ENCODE data around the gene PRAME.

Gene PRAME

DNA sequence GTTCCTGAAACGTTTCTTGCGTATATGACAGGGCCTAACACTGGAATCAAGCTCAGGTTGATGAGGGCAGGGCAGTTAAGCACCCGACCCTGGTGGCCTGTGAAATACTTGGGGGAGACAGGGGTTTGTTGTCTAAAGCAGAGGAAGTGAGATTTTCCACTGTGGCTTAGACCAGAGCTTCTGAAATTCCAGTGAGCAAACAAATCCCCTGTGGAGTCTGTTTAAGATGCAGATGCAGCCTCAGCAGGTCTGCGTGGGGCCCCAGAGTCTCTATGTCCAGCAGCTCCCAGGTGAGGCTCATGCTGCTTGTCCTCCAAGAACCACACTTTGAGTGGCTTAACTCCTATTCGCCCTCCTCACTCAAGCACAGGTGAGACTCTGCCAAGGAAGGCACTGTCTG, 39.1 kb upstream of the PRAME start:
- TF ChIP-seq, protein P1, sequence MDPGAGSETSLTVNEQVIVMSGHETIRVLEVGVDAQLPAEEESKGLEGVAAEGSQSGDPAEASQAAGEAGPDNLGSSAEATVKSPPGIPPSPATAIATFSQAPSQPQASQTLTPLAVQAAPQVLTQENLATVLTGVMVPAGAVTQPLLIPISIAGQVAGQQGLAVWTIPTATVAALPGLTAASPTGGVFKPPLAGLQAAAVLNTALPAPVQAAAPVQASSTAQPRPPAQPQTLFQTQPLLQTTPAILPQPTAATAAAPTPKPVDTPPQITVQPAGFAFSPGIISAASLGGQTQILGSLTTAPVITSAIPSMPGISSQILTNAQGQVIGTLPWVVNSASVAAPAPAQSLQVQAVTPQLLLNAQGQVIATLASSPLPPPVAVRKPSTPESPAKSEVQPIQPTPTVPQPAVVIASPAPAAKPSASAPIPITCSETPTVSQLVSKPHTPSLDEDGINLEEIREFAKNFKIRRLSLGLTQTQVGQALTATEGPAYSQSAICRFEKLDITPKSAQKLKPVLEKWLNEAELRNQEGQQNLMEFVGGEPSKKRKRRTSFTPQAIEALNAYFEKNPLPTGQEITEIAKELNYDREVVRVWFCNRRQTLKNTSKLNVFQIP (CRISPR knock-in tag; IDR thresholded peaks at IDR 0.05; ENCODE audit: borderline replicate concordance, low read depth): no peak
- TF ChIP-seq, protein P2, sequence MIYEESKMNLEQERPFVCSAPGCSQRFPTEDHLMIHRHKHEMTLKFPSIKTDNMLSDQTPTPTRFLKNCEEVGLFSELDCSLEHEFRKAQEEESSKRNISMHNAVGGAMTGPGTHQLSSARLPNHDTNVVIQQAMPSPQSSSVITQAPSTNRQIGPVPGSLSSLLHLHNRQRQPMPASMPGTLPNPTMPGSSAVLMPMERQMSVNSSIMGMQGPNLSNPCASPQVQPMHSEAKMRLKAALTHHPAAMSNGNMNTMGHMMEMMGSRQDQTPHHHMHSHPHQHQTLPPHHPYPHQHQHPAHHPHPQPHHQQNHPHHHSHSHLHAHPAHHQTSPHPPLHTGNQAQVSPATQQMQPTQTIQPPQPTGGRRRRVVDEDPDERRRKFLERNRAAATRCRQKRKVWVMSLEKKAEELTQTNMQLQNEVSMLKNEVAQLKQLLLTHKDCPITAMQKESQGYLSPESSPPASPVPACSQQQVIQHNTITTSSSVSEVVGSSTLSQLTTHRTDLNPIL (CRISPR knock-in tag; IDR thresholded peaks at IDR 0.05; ENCODE audit: low read depth): no peak
- no peak for TF ChIP-seq ZFP30 (CRISPR knock-in tag; IDR thresholded peaks at IDR 0.05)
- no peak for TF ChIP-seq ZFP3 (CRISPR knock-in tag; IDR thresholded peaks at IDR 0.05)
- TF ChIP-seq ISL1 (CRISPR knock-in tag; IDR thresholded peaks at IDR 0.05): no peak
- TF ChIP-seq ZNF70 (CRISPR knock-in tag; IDR thresholded peaks at IDR 0.05): no peak
- TF ChIP-seq ZNF8 (CRISPR knock-in tag; IDR thresholded peaks at IDR 0.05): no peak
- TF ChIP-seq ZC3H10 (CRISPR knock-in tag; IDR thresholded peaks at IDR 0.05): no peak
- TF ChIP-seq, protein P3, sequence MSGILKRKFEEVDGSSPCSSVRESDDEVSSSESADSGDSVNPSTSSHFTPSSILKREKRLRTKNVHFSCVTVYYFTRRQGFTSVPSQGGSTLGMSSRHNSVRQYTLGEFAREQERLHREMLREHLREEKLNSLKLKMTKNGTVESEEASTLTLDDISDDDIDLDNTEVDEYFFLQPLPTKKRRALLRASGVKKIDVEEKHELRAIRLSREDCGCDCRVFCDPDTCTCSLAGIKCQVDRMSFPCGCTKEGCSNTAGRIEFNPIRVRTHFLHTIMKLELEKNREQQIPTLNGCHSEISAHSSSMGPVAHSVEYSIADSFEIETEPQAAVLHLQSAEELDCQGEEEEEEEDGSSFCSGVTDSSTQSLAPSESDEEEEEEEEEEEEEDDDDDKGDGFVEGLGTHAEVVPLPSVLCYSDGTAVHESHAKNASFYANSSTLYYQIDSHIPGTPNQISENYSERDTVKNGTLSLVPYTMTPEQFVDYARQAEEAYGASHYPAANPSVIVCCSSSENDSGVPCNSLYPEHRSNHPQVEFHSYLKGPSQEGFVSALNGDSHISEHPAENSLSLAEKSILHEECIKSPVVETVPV (CRISPR knock-in tag; IDR thresholded peaks at IDR 0.05): no peak
- no peak for TF ChIP-seq TCF4 (CRISPR knock-in tag; IDR thresholded peaks at IDR 0.05; ENCODE audit: borderline replicate concordance)
- no peak for TF ChIP-seq TOX (CRISPR knock-in tag; IDR thresholded peaks at IDR 0.05; ENCODE audit: borderline replicate concordance)
- TF ChIP-seq CSDC2 (CRISPR knock-in tag; IDR thresholded peaks at IDR 0.05): no peak
- TF ChIP-seq SNAI2 (CRISPR knock-in tag; IDR thresholded peaks at IDR 0.05): no peak
- TF ChIP-seq, protein P4, sequence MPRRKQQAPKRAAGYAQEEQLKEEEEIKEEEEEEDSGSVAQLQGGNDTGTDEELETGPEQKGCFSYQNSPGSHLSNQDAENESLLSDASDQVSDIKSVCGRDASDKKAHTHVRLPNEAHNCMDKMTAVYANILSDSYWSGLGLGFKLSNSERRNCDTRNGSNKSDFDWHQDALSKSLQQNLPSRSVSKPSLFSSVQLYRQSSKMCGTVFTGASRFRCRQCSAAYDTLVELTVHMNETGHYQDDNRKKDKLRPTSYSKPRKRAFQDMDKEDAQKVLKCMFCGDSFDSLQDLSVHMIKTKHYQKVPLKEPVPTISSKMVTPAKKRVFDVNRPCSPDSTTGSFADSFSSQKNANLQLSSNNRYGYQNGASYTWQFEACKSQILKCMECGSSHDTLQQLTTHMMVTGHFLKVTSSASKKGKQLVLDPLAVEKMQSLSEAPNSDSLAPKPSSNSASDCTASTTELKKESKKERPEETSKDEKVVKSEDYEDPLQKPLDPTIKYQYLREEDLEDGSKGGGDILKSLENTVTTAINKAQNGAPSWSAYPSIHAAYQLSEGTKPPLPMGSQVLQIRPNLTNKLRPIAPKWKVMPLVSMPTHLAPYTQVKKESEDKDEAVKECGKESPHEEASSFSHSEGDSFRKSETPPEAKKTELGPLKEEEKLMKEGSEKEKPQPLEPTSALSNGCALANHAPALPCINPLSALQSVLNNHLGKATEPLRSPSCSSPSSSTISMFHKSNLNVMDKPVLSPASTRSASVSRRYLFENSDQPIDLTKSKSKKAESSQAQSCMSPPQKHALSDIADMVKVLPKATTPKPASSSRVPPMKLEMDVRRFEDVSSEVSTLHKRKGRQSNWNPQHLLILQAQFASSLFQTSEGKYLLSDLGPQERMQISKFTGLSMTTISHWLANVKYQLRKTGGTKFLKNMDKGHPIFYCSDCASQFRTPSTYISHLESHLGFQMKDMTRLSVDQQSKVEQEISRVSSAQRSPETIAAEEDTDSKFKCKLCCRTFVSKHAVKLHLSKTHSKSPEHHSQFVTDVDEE (CRISPR knock-in tag; IDR thresholded peaks at IDR 0.05): no peak
- no peak for TF ChIP-seq OSR1 (CRISPR knock-in tag; IDR thresholded peaks at IDR 0.05)
- TF ChIP-seq, protein P5, sequence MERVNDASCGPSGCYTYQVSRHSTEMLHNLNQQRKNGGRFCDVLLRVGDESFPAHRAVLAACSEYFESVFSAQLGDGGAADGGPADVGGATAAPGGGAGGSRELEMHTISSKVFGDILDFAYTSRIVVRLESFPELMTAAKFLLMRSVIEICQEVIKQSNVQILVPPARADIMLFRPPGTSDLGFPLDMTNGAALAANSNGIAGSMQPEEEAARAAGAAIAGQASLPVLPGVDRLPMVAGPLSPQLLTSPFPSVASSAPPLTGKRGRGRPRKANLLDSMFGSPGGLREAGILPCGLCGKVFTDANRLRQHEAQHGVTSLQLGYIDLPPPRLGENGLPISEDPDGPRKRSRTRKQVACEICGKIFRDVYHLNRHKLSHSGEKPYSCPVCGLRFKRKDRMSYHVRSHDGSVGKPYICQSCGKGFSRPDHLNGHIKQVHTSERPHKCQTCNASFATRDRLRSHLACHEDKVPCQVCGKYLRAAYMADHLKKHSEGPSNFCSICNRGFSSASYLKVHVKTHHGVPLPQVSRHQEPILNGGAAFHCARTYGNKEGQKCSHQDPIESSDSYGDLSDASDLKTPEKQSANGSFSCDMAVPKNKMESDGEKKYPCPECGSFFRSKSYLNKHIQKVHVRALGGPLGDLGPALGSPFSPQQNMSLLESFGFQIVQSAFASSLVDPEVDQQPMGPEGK (CRISPR knock-in tag; IDR thresholded peaks at IDR 0.05; ENCODE audit: borderline replicate concordance): no peak
- no peak for TF ChIP-seq RARB (CRISPR knock-in tag; IDR thresholded peaks at IDR 0.05)
- no peak for TF ChIP-seq PPARA (CRISPR knock-in tag; IDR thresholded peaks at IDR 0.05; ENCODE audit: borderline replicate concordance)
- no peak for ATAC-seq

DNA sequence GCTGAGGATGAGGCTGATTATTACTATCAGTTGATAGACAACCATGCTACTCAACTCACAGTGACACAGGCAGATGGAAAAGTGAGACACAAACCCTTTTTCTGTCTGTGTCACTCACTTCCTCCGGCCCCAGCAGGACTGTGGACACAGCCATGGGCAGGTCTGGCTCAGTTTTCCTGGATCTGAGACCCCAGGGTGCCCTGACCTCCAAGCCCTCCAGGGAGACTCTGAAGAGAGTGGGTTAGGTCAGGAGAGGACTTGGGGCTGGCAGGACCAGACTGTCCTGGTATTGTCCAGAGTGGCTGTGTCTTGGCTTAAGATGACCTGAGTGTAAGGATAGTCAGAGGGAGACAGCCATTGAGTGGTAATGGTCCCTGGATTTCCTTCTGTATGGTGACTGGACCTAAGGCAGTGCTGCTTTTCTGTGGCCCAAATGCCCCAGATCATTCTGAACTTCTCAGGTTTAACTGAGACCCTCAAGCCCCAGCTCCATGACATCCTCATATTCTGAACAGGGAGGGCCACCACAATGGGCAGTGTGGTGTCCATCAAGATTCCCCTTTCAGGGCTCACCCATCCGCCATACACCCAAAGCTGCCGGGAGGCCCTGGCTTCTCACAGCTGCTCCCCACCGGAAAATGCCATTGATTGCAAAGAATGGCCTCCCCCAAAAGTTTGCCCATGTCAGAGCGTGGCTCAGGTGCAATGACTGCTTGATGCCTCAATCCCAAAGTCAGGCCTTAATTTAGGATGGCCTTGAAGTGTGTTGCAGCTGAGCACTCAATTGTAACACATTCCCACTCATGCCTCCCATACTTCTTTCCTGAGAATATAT, 36.2 kb upstream of the PRAME start:
- TF ChIP-seq ESRRG (CRISPR knock-in tag; IDR thresholded peaks at IDR 0.05) (no peak), ZNF565 (CRISPR knock-in tag; conservative IDR thresholded peaks at IDR 0.05; ENCODE audit: low read depth) (no peak), PPARA (CRISPR knock-in tag; IDR thresholded peaks at IDR 0.05; ENCODE audit: borderline replicate concordance) (no peak), RARB (CRISPR knock-in tag; IDR thresholded peaks at IDR 0.05) (no peak), ZNF70 (CRISPR knock-in tag; IDR thresholded peaks at IDR 0.05) (no peak), TOX (CRISPR knock-in tag; IDR thresholded peaks at IDR 0.05; ENCODE audit: borderline replicate concordance) (no peak), ZFP3 (CRISPR knock-in tag; IDR thresholded peaks at IDR 0.05) (no peak)
- TF ChIP-seq, protein P3 (CRISPR knock-in tag; IDR thresholded peaks at IDR 0.05): no peak
- ATAC-seq: no peak
